GM12878 (cell line): Measurements from ENCODE around the gene THRA. TPM values are rescaled to one million over a fixed set of nuclear protein-coding genes. Genes with fewer than 3 reads are reported as not detected.

Experiments
- ATAC-seq: fragments of 200-7000 bp; cut with Tn5 transposase; 3 replicates; pipeline ENCODE4 v1.9.1; 2020; ENCODE audit warnings: mild to moderate bottlenecking, moderate library complexity
- BruUV-seq: library from RNA; stranded (reverse); fragments of 400-500 nt; replicated peaks from 2 replicates; lab custom pipeline; 2021; lab: Mats Ljungman, UMichigan
- CTCF ChIA-PET: fragments of 300-600 bp; sonication (Branson Sonifier 250); formaldehyde crosslinking; extraction: SDS; loops from one replicate; lab custom pipeline; 2021; ENCODE audit warnings: inconsistent platforms; lab: Yijun Ruan, JAX
- POLR2A ChIA-PET: fragments of 350-600 bp; formaldehyde crosslinking; extraction: SDS; loops from one replicate; lab custom pipeline; 2021; ENCODE audit warnings: inconsistent platforms; lab: Charles Lee
- RAD21 ChIA-PET: fragments of 300-600 bp; sonication (Branson Sonifier 250); formaldehyde crosslinking; loops from one replicate; lab custom pipeline; 2023; ENCODE audit warnings: antibody characterized with exemption; ENCODE audit not compliant: unreplicated experiment; lab: Charles Lee
- SMC1A ChIA-PET: fragments of 300-600 bp; sonication (Branson Sonifier 250); formaldehyde crosslinking; loops from one replicate; lab custom pipeline; 2023; ENCODE audit not compliant: unreplicated experiment, uncharacterized antibody; lab: Charles Lee
- DNase-seq: peaks from one replicate; pipeline ENCODE4 v3.0.0-alpha.2; 2011; ENCODE audit warnings: low read depth, low spot score
- FAIRE-seq: peaks from 3 replicates; lab custom pipeline; 2011; peaks lifted over from hg19 to GRCh38; lab: Jason Lieb, UNC
- H2AFZ ChIP-seq: 2 replicates; pipeline ENCODE4 v1.6.0; 2011; ENCODE audit warnings: low read depth, low read length, control low read depth; ENCODE audit not compliant: control insufficient read depth
- H3K27ac ChIP-seq: 2 replicates; pipeline ENCODE4 v1.5.1; 2011; ENCODE audit warnings: control low read depth; ENCODE audit not compliant: control insufficient read depth, insufficient read depth
- H3K27me3 ChIP-seq, 2 experiments: replicated peaks in 1 of 2; 2 replicates each; pipeline versions ENCODE4 v1.6.0 to v1.6.1; 2011; ENCODE audit warnings: low read length in 1 of 2; ENCODE audit not compliant: control insufficient read depth in 2 of 2, insufficient read depth in 2 of 2
- H3K36me3 ChIP-seq, 2 experiments: 2 replicates each; pipeline ENCODE4 v1.5.1; 2011; ENCODE audit warnings: low read length in 1 of 2; ENCODE audit not compliant: control insufficient read depth in 2 of 2, insufficient read depth in 2 of 2
- H3K4me1 ChIP-seq: 2 replicates; pipeline ENCODE4 v1.6.1; 2011; ENCODE audit warnings: mild to moderate bottlenecking, low read length, moderate library complexity, mixed read lengths; ENCODE audit not compliant: control insufficient read depth, insufficient read depth
- H3K4me2 ChIP-seq: 2 replicates; pipeline ENCODE4 v1.6.0; 2011; ENCODE audit warnings: control low read depth; ENCODE audit not compliant: control insufficient read depth, insufficient read depth
- H3K4me3 ChIP-seq: fragments of 200-600 bp; sonication (generic); 2 replicates; pipeline ENCODE4 v1.5.1; 2016
- H3K79me2 ChIP-seq: 2 replicates; pipeline ENCODE4 v1.6.0; 2011; ENCODE audit warnings: low read length; ENCODE audit not compliant: control insufficient read depth, insufficient read depth
- H3K9ac ChIP-seq: 2 replicates; pipeline ENCODE4 v1.8.0; 2011; ENCODE audit warnings: low read length, control low read depth, mixed read lengths; ENCODE audit not compliant: control insufficient read depth, insufficient read depth
- H3K9me3 ChIP-seq: replicated peaks from 3 replicates; pipeline ENCODE4 v1.5.1; 2011; ENCODE audit warnings: mild to moderate bottlenecking, low read length; ENCODE audit not compliant: control insufficient read depth, insufficient read depth
- H4K20me1 ChIP-seq: 2 replicates; pipeline ENCODE4 v1.6.0; 2011; ENCODE audit not compliant: control insufficient read depth, insufficient read depth
- RFX5 ChIP-seq: IDR thresholded peaks from 2 replicates; pipeline ENCODE4 v1.6.1; 2011; ENCODE audit warnings: low read depth, low read length, improper control_type of control experiment
- TCF7 ChIP-seq: IDR thresholded peaks from 2 replicates; pipeline ENCODE4 v1.6.1; 2014; ENCODE audit warnings: antibody characterized with exemption, borderline replicate concordance
- ZZZ3 ChIP-seq: IDR thresholded peaks from 2 replicates; pipeline ENCODE4 v1.6.1; 2011; ENCODE audit warnings: low read depth; ENCODE audit not compliant: control insufficient read depth, insufficient read length
- WGBS: methylation state at CpG from one replicate; pipeline ENCODE4 v1.1.6; 2016; ENCODE audit warnings: low lambda C conversion rate; ENCODE audit not compliant: insufficient replicate concordance, insufficient coverage; ENCODE audit errors: missing lambda C conversion rate; 5-methylcytosine and 5-hydroxymethylcytosine counted together
- in situ Hi-C: fragments of 300-500 bp; cut with MboI; formaldehyde crosslinking; loops from 9 replicates; pipeline ENCODE4 v1.14.3; 2018; ENCODE audit warnings: mixed read lengths
- intact Hi-C: fragments of 100-400 bp; cut with micrococcal nuclease; formaldehyde crosslinking; loops from one replicate; pipeline ENCODE4 v1.14.2; 2022; ENCODE audit not compliant: unreplicated experiment
- polyA plus RNA-seq, 11 experiments: library from polyadenylated mRNA; depleted of rRNA in 4 of 11; unstranded in 6 of 11; stranded (reverse) in 5 of 11; fragments of >200 nt; fragmentation: Nextera tagmentation in 4 of 11; fragmentation: Illumina TruSeq in 1 of 11; extraction: Ambion mirVana in 4 of 11; extraction: Trizol in 1 of 11; gene quantifications; 1 replicate in 1 of 11; 2 replicates in 10 of 11; pipeline versions ENCODE4 v1.2.1 to v1.2.3, GENCODE V29; 2011 to 2016; ENCODE audit warnings: inconsistent platforms in 2 of 11, missing spikeins in 2 of 11, low read depth in 1 of 11
- total RNA-seq, 4 experiments: library from RNA; depleted of rRNA in 3 of 4; stranded (reverse); fragments of >200 nt in 3 of 4; fragmentation: Illumina TruSeq in 1 of 4; extraction: Trizol in 1 of 4; gene quantifications; 2 replicates each; pipeline versions ENCODE4 v1.2.1 to v1.2.3, GENCODE V29; 2013 to 2021
- TF ChIP-seq, protein P1 (sequence below): IDR thresholded peaks from 2 replicates; pipeline ENCODE4 v1.6.1; 2012; ENCODE audit warnings: low read depth, low read length, improper control_type of control experiment

Gene THRA
- total and polyA plus RNA-seq, 10 of the 15 experiments (the other 5 are each of a cell fraction or from before 2014, with no cell fraction given): 0.03 to 2.0 (median 0.64) TPM

DNA sequence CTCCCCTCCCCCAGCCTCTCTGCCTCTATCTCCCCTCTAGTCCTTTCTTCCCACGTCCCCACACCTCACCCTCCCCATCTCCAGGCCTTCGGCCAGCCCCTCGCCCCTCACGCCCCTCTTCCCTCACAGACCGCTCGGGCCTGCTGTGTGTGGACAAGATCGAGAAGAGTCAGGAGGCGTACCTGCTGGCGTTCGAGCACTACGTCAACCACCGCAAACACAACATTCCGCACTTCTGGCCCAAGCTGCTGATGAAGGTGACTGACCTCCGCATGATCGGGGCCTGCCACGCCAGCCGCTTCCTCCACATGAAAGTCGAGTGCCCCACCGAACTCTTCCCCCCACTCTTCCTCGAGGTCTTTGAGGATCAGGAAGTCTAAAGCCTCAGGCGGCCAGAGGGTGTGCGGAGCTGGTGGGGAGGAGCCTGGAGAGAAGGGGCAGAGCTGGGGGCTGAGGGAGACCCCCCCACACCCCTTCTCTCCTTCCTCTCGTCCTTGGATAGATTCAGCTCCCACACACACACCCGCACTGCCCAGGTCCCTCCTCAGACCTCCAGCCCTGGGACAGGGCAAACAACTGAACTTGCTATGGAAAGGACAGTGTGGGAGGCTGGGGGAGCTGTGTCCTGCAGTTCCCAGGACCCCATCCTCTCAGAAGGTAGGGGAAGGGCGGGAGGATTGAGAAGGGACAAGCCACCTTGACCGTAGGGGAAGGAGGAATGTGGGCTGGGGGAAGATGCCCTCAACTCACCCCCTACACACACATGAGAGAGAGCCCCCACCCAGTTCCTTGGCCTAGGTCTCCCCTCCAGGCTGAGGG lies 26.5 kb downstream of the THRA start:
- H3K27me3 ChIP-seq: no peaks in the 10 kb centered on the region
- SMC1A ChIA-PET: interaction anchor here (0.9 kb wide), 1 partner anchor 76 kb away, joined by 3 read pairs; no protein-coding TSS in a partner anchor
- H3K27ac ChIP-seq: no peak overlapping the region
- H2AFZ ChIP-seq: no peak overlapping the region
- CTCF ChIA-PET: interaction anchor here (0.9 to 1.8 kb wide), 6 partner anchors 13 to 78 kb away, joined by 3 to 9 read pairs (median 4); no protein-coding TSS in a partner anchor
- POLR2A ChIA-PET: no interaction called here
- H3K9ac ChIP-seq: no peak overlapping the region
- WGBS: 77% methylated on average over 18 of the region's 26 CpGs
- no peaks in the 10 kb centered on the region for H3K9me3 ChIP-seq
- peaks cover 0 to 3% of the 10 kb centered on the region in 2 experiments; a peak in 2 of 4 replicates for H3K36me3 ChIP-seq
- RAD21 ChIA-PET: no interaction called here
- no TSS peak for BruUV-seq
- no peak for FAIRE-seq
- no peak for ATAC-seq
- DNase-seq: no peak
- no peaks in the 10 kb centered on the region for H3K4me1 ChIP-seq
- H4K20me1 ChIP-seq: no peaks in the 10 kb centered on the region
- no peak overlapping the region for H3K4me3 ChIP-seq
- TF ChIP-seq RFX5: no peak
- TF ChIP-seq, protein P1, sequence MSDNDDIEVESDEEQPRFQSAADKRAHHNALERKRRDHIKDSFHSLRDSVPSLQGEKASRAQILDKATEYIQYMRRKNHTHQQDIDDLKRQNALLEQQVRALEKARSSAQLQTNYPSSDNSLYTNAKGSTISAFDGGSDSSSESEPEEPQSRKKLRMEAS: no peak
- no peak for TF ChIP-seq TCF7
- TF ChIP-seq ZZZ3: no peak
- intact Hi-C loops (no loop called here), in situ Hi-C loops (no loop called here)
- no peaks in the 10 kb centered on the region for H3K79me2 ChIP-seq
- H3K4me2 ChIP-seq: no peak overlapping the region
